Mononuclear cell (primary cell): Measurements from ENCODE around the gene GATA2. TPM values are rescaled to one million over a fixed set of nuclear protein-coding genes. Genes with fewer than 3 reads are reported as not detected.

Source experiments
- H3K27me3 ChIP-seq: 2 replicates; pipeline ENCODE4 v1.6.0; 2011; ENCODE audit warnings: low read length, control low read depth; ENCODE audit not compliant: insufficient read depth
- H3K4me1 ChIP-seq: 2 replicates; pipeline ENCODE4 v1.5.1; 2011; ENCODE audit warnings: mild to moderate bottlenecking, low read length, control low read depth; ENCODE audit not compliant: insufficient read depth
- H3K4me3 ChIP-seq: 2 replicates; pipeline ENCODE4 v1.5.1; 2011; ENCODE audit warnings: mild to moderate bottlenecking, low read length, moderate library complexity
- H3K9me3 ChIP-seq: 2 replicates; pipeline ENCODE4 v1.5.1; 2011; ENCODE audit warnings: low read depth, mild to moderate bottlenecking, control low read depth, low read length
- total RNA-seq: library from RNA; depleted of rRNA; stranded (reverse); fragments of >200 nt; gene quantifications from one replicate; pipeline ENCODE4 v1.2.3, GENCODE V29; 2012

Gene GATA2
- total RNA-seq, 1 donor, result 2.9 TPM

DNA sequence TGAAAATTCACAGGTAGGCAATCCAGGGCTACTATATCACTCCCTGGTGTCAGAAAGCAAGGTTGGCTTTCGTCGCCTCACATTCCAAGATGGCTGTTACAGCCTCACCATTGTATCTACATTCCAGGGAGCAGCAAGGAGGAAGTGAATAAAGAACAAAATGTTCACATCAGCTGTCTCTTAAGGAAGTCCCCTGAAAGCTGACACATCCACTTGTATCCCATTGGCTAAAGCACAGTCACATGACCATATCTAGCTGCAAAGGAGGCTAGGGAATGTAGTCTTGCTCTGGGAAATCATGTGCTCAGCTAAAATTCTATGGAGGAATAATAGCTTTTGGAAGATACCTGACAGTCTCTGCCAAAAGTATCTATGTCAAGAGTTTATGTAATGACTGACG, 12.8 kb upstream of the GATA2 start:
- Histone ChIP-seq H3K27me3 (no peaks in the 10 kb centered on the region), H3K4me1 (no peaks in the 10 kb centered on the region), H3K9me3 (no peaks in the 10 kb centered on the region), H3K4me3 (no peak overlapping the region)

DNA sequence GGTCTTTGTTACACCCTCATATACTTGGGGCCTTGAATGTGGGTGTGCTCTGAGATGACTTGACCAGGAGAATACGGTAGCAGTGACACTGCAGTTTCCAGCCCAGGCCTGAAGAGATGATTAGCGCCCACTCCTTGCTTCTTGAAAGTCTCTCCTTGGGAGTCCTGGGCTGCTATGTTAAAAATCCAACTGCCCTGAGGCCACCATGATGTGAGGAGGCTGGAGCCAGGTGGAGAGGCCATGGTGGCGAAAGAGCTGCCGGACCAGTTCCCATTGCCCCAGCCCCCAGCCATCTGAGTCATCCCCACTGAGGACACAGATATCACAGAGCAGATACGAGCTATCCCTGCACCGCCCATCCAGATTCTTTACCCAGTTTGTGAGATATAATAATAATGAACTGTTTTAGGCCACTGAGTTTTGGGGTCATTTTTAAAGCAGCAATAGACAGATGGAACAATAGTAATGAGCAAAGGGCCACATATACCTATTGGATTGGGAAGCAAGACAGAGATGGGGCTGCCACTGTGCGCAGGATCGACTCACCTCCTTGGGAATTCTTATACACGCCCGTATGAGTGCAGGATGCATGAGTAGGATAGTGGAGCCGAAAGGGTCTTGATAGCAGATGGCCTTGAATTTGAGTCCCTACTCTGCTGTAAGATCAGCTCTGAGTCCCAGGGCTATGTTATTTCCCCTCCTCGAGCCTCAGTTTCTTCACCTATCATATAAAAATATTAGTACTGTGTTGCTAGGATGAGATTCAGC, 12.1 kb upstream of the GATA2 start:
- H3K27me3 ChIP-seq, result peaks cover 5% of the 10 kb centered on the region
- no peaks in the 10 kb centered on the region for H3K4me1 ChIP-seq
- H3K9me3 ChIP-seq, result no peaks in the 10 kb centered on the region
- H3K4me3 ChIP-seq, result no peak overlapping the region

DNA sequence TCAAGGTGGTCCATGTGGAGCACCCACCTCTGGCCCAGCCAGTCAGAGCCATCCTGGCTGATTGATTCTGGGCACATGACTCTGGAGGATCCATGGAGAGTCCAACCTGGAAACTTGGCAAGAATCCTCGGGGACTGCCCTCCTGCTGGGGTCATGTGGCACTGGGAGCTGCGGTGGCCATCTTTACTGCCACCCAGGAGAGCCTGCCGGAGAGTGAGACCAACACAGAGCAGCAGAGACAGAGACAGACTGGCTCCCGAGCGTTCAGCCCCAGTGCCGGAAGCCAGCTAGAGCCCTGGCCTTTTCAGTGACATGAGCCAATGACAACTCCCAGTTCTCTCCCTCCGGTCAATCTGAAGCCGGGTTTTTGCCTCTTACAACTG, 11.5 kb upstream of the GATA2 start:
- no peaks in the 10 kb centered on the region for H3K4me1 ChIP-seq
- H3K9me3 ChIP-seq, result no peaks in the 10 kb centered on the region
- H3K4me3 ChIP-seq, result no peak overlapping the region
- H3K27me3 ChIP-seq, result peaks cover 10% of the 10 kb centered on the region

DNA sequence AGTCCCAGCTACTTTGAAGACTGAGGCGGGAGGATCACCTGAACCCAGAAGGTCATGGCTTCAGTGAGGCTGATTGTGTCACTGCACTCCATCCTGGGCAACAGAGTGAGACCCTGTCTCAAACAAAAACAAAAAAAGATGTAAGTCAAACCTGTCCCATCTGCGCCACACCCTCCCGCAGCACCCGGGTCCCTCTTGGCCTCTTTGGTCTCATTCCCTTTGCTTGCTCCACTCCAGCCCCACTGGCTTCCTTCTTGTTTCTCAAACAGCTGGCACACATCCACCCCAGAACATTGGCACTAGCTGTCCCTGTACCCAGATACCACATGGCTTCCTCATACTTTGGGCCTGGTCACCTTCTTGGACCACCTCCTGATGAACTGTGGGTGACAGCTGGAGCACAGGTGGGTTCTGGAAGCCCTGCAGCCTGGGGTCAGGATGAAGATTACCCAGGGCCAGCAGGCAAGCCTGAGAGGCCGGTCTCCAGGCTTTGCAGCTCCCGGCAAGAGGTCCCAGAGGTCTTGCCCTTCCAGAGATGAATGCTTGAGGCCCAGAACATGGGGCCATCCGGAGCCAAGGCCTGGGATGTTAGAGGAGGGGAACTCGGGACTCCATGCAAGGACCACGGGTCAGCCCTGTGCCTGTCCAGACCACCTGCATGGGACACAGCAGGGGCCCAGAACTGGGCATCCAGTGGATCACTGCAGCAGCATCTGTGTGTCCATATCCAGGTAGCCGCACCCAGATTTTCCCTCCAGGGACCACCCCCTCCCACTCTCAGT, 10.9 kb upstream of the GATA2 start:
- H3K4me1 ChIP-seq, result no peaks in the 10 kb centered on the region
- H3K9me3 ChIP-seq, result no peaks in the 10 kb centered on the region
- H3K4me3 ChIP-seq, result no peak overlapping the region
- H3K27me3 ChIP-seq, result peaks cover 10% of the 10 kb centered on the region

DNA sequence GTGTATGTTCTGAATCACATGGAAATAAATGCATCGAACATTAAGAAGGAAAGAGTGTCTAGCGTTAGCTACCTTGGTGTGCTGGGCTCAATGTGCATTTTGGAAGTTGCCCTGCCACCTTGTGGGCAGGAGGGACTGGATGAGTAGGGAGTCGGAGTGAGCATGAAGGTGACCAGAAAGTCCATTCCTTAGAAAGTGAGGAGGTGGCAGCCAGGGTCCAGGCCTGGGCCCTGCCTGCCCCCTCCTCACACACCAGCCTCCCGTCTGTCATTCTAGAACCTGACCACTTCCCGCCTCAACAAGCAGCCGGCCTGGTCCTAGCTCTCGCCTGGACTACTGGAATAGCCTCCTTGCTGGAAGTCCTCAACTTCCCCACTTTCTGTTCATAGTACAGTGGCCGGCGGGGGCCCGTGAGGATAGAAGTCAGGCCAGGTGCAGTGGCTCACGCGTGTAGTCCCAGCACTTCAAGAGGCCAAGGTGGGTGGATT, 10.2 kb upstream of the GATA2 start:
- no peak overlapping the region for H3K4me3 ChIP-seq
- no peaks in the 10 kb centered on the region for H3K9me3 ChIP-seq
- H3K27me3 ChIP-seq, result peaks cover 12% of the 10 kb centered on the region
- H3K4me1 ChIP-seq, result no peaks in the 10 kb centered on the region

DNA sequence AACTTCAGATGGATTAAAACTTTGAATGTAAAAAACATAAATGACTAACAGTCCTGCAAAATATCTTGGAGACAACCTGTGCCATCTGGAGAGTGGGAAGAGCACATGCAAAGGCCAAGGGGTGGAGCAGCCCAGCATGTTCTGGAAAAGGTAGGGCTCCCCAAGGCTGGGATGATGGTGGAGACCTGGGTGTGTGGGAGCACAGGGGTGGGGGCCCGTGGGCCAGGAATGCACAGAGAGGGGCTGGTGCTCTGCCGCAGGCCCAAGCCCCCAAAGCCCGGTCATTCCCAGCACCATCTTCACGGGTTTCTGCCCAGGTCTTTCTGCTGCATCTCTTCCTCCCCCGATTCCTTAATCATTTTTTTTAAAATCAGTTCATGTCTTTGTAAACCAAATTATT, 9.7 kb upstream of the GATA2 start:
- no peak overlapping the region for H3K4me3 ChIP-seq
- H3K27me3 ChIP-seq, result peaks cover 14% of the 10 kb centered on the region
- H3K4me1 ChIP-seq, result no peaks in the 10 kb centered on the region
- no peaks in the 10 kb centered on the region for H3K9me3 ChIP-seq

DNA sequence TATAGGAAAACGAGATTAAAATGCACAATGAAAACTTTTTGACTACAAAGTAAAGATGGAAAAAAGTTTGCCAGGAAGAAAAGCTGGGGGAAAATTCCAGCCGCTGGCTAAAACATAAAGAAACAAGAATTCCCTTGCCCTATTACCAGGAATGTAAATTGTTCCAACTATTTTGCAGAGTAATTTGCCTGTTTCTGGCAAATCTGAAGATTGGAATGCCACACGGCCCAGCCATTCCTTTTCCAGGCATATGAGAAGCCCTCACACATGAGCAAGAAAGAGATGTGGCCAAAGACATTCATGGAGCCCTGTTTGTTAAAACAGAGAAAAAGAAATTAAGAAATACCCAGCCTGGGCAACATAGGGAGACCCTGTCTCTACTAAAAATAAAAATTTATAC, 8.4 kb upstream of the GATA2 start:
- peaks cover 25% of the 10 kb centered on the region for H3K27me3 ChIP-seq
- H3K4me1 ChIP-seq, result peaks cover 3% of the 10 kb centered on the region
- no peak overlapping the region for H3K4me3 ChIP-seq
- no peaks in the 10 kb centered on the region for H3K9me3 ChIP-seq

DNA sequence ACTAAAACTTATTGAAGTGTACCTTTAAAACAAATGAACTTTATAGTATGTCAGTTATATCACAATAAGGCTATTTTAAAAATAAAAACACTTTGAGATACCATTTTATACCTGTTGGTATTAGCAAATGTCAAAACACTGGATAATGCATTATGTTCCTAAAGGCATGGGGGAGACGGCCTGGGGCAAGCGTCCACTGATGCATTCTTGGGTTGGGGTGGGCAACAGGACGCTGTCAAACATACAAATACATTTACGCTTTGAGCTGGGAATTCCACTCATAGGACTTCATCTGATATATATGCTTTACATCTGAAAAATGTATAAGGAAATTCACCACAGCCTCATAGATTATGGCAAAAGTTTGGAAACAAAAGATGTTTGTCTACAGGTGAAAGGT, 7.6 kb upstream of the GATA2 start:
- no peak overlapping the region for H3K4me3 ChIP-seq
- peaks cover 31% of the 10 kb centered on the region for H3K27me3 ChIP-seq
- H3K9me3 ChIP-seq, result no peaks in the 10 kb centered on the region
- peaks cover 3% of the 10 kb centered on the region for H3K4me1 ChIP-seq

DNA sequence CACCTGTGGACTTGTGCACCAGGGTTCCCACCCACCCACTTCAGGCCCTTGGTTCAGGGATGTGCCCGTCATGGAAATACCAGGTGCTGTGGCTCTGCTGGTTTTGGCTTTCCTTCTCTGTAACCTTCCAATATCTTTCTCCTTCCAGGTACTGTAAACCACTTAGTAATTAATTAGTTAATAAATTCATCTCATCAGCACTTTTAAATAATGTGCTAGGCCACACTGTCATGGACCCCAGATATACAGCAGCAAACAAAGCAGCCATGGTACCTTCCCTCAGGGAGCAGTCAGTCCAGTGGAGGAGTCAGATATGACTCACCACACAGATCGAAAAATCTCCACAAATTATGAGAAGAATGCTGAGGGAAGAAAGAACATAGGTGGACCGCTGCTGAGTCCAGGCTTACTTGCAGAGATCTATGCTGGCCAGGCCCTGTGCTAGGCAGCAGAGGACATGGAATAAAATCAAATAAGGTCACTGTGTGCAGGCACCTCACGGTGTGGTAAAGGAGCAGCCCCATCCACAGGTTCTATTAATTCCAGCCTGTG, 6.8 kb upstream of the GATA2 start:
- no peaks in the 10 kb centered on the region for H3K9me3 ChIP-seq
- H3K4me3 ChIP-seq, result no peak overlapping the region
- H3K27me3 ChIP-seq, result peaks cover 37% of the 10 kb centered on the region

DNA sequence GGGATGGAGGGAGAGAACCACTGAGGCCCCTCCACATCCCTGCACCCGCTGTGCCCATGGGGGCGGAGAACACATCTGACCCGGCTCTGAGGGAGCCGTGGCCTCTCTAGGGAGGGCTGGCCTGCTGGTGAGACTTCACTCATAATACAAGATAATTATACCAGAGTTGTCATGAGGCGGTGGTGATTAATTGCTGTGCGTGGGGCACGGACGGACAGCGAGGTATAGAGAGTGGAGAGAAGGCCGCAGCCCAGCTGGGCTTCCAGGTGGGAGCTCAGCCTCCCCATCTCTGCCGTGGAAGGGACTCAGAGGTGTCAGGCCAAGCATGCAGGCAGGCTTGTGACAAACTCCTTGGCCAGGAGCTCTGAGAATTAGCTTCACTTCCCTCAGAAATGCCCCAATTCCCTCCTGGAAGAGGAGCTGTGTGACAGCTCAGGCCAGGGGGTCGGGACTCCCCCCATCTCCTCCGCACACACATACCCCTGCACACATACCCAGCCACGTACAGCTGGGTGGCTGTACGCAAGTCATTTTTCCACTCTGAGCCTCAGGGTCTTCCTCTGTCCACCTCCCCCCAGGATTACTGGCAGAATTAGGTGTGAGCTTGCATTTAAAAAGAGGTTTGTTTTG, 6.0 kb upstream of the GATA2 start:
- H3K9me3 ChIP-seq, result no peaks in the 10 kb centered on the region
- H3K27me3 ChIP-seq, result peaks cover 44% of the 10 kb centered on the region
- peaks cover 3% of the 10 kb centered on the region for H3K4me1 ChIP-seq
- H3K4me3 ChIP-seq, result no peak overlapping the region

More for the DNA sequence above, 6.8 kb upstream of the GATA2 start:
- H3K4me1 ChIP-seq, result peaks cover 3% of the 10 kb centered on the region

DNA sequence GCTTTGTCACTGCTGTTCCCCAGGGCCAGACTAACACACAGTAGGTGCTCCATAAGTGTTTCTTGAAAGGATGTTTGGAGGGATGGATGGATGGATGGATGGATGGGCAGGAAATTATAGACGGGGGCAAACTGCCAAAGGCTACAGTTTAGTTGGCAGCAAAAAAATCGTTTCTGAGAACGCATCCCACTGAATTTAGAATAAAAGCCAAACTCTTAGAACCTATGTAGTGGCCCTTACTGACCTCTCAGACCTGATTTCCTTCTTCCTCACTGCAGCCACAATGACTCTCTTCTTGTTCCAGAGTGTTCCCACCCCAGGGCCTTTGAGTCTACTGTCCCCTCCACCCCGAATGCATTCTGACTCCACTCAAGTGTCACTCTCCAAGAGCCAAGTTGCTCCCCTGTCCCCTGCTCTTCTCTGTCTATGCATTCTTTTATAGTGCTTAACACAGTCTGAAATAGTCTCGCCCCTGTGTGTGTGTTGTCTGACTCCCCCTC, 5.2 kb upstream of the GATA2 start:
- H3K4me1 ChIP-seq, result peaks cover 3% of the 10 kb centered on the region
- no peak overlapping the region for H3K4me3 ChIP-seq
- no peaks in the 10 kb centered on the region for H3K9me3 ChIP-seq
- H3K27me3 ChIP-seq, result peaks cover 53% of the 10 kb centered on the region

DNA sequence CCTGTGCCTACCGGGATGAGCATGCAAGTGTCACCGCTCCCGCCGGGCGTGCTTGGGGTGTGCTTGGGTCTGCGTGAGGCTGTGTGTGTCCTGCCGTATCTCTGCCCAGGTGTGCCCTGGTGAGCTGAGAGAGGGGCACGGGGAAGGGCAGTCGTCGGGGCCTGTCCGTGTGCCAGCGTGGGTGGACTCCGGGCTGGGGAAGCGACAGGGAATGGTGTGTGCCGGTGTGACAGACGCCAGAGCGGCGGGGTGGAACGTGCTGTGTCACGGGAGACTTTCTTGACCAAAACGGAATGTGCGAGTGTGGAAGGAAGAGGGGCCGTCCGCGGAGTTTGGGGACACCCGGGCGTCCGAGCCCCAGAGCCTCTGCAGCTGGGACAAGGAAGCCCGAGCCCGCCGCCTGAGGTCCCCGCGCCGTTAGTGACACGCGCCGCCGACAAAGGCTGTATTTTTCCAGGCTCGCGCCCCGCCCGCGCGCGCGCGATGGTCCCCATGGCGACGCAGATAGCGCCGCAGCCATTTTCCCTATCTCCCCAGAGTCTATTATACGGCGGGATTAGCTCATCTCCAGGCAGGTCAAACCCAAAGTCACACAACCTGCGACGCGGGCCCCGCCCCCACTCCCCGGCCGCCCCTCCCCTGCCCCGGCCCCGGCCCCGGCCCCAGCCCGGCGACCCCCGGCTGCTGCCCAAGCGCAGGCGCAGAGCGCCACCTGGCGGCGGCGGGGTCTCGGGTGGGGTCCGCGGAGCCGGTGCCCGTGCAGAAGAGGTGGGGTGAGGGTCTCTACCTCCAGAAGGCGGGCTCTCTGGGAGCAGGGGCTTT, 4.5 kb upstream of the GATA2 start:
- H3K9me3 ChIP-seq, result no peaks in the 10 kb centered on the region
- peaks cover 8% of the 10 kb centered on the region for H3K4me1 ChIP-seq
- H3K4me3 ChIP-seq, result no peak overlapping the region
- peaks cover 54% of the 10 kb centered on the region for H3K27me3 ChIP-seq

DNA sequence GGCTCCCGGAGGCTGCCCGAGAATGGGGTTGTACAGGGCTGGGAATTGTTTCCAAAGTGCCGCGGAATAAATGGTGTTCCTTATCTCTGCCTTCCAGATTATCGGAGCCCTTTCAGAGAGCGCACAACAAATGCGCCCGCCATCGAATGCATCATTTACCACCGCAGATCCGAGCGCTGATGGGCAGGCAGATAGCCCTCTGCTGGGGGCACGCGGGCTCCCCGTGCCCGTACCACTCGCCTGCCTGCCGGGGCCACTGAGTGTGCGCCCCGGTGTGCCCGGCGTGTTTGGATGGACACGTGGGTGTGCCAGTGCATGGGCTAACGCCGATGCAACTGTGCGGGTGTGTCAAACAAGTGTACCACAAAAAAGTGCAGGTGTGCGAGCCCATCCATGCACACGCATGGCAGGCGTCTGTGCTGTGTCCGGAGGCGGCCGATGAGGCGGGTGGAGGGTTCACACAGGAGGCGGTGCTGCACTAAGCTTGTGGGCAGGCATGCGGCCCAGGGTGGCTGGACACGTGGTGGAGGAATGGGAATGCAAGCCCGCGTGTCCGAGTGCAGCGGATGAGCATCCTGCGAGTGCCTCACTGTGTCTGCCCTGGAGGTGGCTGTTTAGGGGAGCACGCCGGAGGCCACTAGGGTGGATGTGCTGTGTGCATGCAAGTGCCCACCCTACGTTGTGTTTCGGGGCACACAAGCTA, 3.8 kb upstream of the GATA2 start:
- Histone ChIP-seq H3K4me3 (no peak overlapping the region), H3K4me1 (peaks cover 16% of the 10 kb centered on the region), H3K27me3 (peaks cover 62% of the 10 kb centered on the region), H3K9me3 (no peaks in the 10 kb centered on the region)
